DOHH2 (cell line): ENCODE measurements around the gene POTEI.
"Not testable (repeated sequence)": the region's sequence is repeated elsewhere in the genome, so short reads cannot be mapped to it uniquely, and the experiment has no call there.

ENCODE experiments used
- H3F3A ChIP-seq: fragments of 200-600 bp; sonication (generic), shearing (Covaris generic); 2 replicates; pipeline ENCODE4 v1.6.0; 2016; ENCODE audit warnings: antibody characterized with exemption, mild to moderate bottlenecking; ENCODE audit not compliant: control insufficient read depth, insufficient read depth
- H3K27ac ChIP-seq: fragments of 200-600 bp; sonication (generic); 2 replicates; pipeline ENCODE4 v1.5.1; 2014; ENCODE audit warnings: low read depth, mild to moderate bottlenecking, low read length, moderate library complexity
- H3K27me3 ChIP-seq: fragments of 200-600 bp; sonication (generic); 2 replicates; pipeline ENCODE4 v1.6.1; 2014; ENCODE audit warnings: mild to moderate bottlenecking, low read length, mixed read lengths; ENCODE audit not compliant: control insufficient read depth
- H3K36me3 ChIP-seq: fragments of 200-600 bp; sonication (generic); 2 replicates; pipeline ENCODE4 v1.6.1; 2014; ENCODE audit warnings: mild to moderate bottlenecking, low read length, moderate library complexity, mixed read lengths; ENCODE audit not compliant: control insufficient read depth
- H3K4me1 ChIP-seq: fragments of 200-600 bp; sonication (generic); 2 replicates; pipeline ENCODE4 v1.6.1; 2014; ENCODE audit warnings: mild to moderate bottlenecking, low read length, mixed read lengths; ENCODE audit not compliant: control insufficient read depth
- H3K4me2 ChIP-seq: fragments of 200-600 bp; sonication (generic); 2 replicates; pipeline ENCODE4 v1.6.0; 2014; ENCODE audit warnings: mild to moderate bottlenecking, low read length, moderate library complexity
- H3K4me3 ChIP-seq: fragments of 200-600 bp; sonication (generic); 2 replicates; pipeline ENCODE4 v1.5.1; 2014; ENCODE audit warnings: mild to moderate bottlenecking, low read length, mixed read lengths
- H3K79me2 ChIP-seq: fragments of 200-600 bp; sonication (generic); 2 replicates; pipeline ENCODE4 v1.6.1; 2014; ENCODE audit warnings: mild to moderate bottlenecking, low read length, mixed read lengths; ENCODE audit not compliant: control insufficient read depth
- H3K9me2 ChIP-seq: fragments of 200-600 bp; sonication (generic); replicated peaks from 2 replicates; pipeline ENCODE4 v1.6.1; 2014; ENCODE audit warnings: mild to moderate bottlenecking, low read length, mixed read lengths; ENCODE audit not compliant: control insufficient read depth
- H3K9me3 ChIP-seq: fragments of 200-600 bp; sonication (generic); 2 replicates; pipeline ENCODE4 v1.6.1; 2014; ENCODE audit warnings: antibody characterized with exemption, low read length, mixed read lengths; ENCODE audit not compliant: control insufficient read depth, insufficient read depth
- H4K20me1 ChIP-seq: fragments of 200-600 bp; sonication (generic); 2 replicates; pipeline ENCODE4 v1.6.0; 2014; ENCODE audit warnings: low read depth, mild to moderate bottlenecking, antibody characterized with exemption, low read length, moderate library complexity; ENCODE audit not compliant: control insufficient read depth, insufficient read depth
- TF ChIP-seq, protein P1 (sequence below): fragments of 200-600 bp; sonication (generic); IDR thresholded peaks from one replicate; pipeline ENCODE4 v1.5.1; 2014; ENCODE audit warnings: antibody characterized with exemption, mild to moderate bottlenecking, low read depth, low read length; ENCODE audit not compliant: poor library complexity, severe bottlenecking

Gene POTEI

DNA sequence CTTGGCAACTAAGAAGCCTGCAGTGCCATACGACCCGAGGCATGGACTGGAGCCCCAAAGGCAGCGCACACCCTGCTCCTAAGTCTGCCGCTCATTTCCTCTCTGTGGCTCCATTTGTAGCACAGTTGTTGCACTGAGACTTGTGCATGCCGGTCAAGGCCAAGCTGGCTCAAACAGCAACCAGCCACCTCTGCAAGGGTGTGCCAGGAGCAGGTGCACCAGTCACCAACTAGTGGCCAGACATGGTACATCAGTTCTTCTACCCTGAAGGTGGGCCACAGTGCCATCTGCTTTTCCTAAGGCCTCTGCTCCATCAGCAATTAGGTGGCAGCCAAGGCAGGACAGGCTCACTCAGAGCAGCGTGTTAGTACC is 54.4 kb downstream of the POTEI start:
- H3K4me2 ChIP-seq, H3K79me2 ChIP-seq, H3K9me2 ChIP-seq, H3K4me1 ChIP-seq, H3K4me3 ChIP-seq, H3F3A ChIP-seq, H3K27me3 ChIP-seq, H4K20me1 ChIP-seq, H3K9me3 ChIP-seq, H3K36me3 ChIP-seq, H3K27ac ChIP-seq: not testable (repeated sequence)
- TF ChIP-seq, protein P1, sequence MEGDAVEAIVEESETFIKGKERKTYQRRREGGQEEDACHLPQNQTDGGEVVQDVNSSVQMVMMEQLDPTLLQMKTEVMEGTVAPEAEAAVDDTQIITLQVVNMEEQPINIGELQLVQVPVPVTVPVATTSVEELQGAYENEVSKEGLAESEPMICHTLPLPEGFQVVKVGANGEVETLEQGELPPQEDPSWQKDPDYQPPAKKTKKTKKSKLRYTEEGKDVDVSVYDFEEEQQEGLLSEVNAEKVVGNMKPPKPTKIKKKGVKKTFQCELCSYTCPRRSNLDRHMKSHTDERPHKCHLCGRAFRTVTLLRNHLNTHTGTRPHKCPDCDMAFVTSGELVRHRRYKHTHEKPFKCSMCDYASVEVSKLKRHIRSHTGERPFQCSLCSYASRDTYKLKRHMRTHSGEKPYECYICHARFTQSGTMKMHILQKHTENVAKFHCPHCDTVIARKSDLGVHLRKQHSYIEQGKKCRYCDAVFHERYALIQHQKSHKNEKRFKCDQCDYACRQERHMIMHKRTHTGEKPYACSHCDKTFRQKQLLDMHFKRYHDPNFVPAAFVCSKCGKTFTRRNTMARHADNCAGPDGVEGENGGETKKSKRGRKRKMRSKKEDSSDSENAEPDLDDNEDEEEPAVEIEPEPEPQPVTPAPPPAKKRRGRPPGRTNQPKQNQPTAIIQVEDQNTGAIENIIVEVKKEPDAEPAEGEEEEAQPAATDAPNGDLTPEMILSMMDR: peak; percentile 22

DNA sequence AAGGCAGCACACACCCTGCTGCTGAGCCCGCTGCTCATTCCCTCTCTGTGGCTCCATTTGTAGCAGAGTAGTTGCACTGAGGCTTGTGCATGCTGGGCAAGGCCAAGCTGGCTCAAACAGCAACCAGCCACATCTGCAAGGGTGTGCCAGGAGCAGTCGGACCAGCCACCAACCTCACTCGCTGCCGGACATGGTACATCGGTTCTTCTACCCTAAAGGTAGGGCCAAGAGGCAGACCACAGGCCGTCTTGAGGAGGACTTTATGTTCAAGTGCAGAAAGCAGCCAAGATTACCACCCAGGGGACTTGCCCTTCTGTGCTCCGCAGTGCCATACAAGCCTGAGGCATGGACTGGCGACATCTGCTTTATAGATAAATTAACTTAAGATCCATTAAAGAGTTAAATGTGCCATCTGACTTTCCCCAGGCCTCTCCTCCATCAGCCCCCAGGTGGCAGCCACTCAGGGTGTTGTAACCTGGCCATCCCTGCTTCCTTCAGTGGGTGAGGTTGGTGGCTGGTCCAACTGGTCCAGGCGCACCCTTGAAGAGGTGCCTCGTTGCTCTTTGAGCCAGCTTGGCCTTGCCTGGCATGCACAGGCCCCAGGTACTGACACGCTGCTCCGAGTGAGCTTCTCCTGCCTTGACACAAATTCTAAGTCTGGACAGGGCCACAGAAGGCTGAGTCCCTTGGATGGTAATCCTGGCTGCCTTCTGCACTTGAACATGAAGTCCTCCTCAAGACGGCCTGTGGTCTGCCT is 55.0 kb downstream of the POTEI start:
- H3K79me2 ChIP-seq, H3F3A ChIP-seq, H3K36me3 ChIP-seq, H3K9me2 ChIP-seq, H3K4me2 ChIP-seq, H3K27me3 ChIP-seq, H3K27ac ChIP-seq, H3K4me3 ChIP-seq, H3K4me1 ChIP-seq, H4K20me1 ChIP-seq, H3K9me3 ChIP-seq: not testable (repeated sequence)

DNA sequence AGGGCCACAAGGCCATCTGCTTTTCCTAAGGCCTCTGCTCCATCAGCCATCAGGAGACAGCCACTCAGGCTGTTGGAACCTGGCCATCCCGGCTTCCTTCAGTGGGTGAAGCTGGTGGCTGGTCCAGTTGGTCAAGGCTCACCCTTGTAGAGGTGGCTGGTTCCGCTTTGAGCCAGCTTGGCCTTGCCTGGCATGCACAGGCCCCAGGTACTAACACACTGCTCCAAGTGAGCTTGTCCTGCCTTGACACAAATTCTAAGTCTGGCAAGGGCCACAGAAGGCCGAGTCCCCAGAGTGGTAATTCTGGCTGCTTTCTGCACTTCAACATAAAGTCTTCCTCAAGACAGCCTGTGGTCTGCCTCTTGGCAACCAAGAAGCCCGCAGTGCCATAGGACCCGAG is 56.2 kb downstream of the POTEI start:
- H3K27ac ChIP-seq, H3K27me3 ChIP-seq, H3F3A ChIP-seq, H4K20me1 ChIP-seq, H3K9me3 ChIP-seq, H3K79me2 ChIP-seq, H3K4me2 ChIP-seq, H3K36me3 ChIP-seq, H3K4me1 ChIP-seq, H3K9me2 ChIP-seq, H3K4me3 ChIP-seq: not testable (repeated sequence)

DNA sequence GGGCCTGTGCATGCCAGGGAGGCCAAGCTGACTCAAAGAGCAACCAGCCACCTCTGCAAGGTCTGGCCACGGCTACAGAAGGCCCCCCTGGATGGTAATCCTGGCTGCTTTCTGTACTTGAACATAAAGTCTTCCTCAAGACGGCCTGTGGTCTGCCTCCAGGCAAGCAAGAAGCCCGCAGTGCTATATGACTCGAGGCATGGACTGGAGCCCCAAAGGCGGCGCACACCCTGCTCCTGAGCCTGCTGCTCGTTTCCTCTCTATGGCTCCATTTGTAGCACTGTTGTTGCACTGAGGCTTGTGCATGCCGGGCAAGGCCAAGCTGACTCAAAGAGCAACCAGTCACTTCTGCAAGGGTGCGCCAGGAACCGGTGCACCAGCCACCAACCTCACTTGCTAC is 57.3 kb downstream of the POTEI start:
- H3K9me2 ChIP-seq, H4K20me1 ChIP-seq, H3K27me3 ChIP-seq, H3F3A ChIP-seq, H3K36me3 ChIP-seq, H3K4me2 ChIP-seq, H3K4me1 ChIP-seq, H3K9me3 ChIP-seq, H3K27ac ChIP-seq, H3K79me2 ChIP-seq, H3K4me3 ChIP-seq: not testable (repeated sequence)

DNA sequence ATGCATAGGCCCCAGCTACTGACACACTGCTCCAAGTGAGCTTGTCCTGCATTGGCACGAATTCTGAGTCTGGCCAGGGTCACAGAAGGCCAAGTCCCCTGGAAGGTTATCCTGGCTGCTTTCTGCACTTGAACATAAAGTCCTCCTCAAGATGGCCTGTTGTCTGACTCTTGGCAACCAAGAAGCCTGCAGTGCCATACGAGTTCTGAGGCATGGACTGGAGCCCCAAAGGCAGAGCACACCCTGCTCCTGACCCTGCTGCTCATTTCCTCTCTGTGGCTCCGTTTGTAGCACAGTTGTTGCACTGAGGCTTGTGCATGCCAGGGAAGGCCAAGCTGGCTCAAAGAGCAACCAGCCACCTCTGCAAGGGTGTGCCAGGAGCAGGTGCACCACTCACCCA is 57.9 kb downstream of the POTEI start:
- not testable (repeated sequence) for H3K36me3 ChIP-seq, H3K9me3 ChIP-seq, H3K9me2 ChIP-seq, H3K27me3 ChIP-seq, H3K4me1 ChIP-seq, H4K20me1 ChIP-seq, H3F3A ChIP-seq, H3K4me2 ChIP-seq, H3K27ac ChIP-seq, H3K4me3 ChIP-seq, H3K79me2 ChIP-seq

DNA sequence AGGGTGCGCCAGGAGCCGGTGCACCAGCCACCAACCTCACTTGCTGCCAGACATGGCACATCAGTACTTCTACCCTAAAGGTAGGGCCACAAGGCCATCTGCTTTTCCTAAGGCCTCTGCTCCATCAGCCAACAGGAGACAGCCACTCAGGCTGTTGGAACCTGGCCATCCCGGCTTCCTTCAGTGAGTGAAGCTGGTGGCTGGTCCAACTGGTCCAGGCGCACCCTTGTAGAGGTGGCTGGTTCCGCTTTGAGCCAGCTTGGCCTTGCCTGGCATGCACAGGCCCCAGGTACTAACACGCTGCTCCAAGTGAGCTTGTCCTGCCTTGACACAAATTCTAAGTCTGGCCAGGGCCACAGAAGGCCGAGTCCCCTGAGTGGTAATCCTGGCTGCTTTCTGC is 58.8 kb downstream of the POTEI start:
- not testable (repeated sequence) for H4K20me1 ChIP-seq, H3K36me3 ChIP-seq, H3K9me2 ChIP-seq, H3K4me3 ChIP-seq, H3F3A ChIP-seq, H3K9me3 ChIP-seq, H3K27me3 ChIP-seq, H3K4me2 ChIP-seq, H3K79me2 ChIP-seq, H3K27ac ChIP-seq, H3K4me1 ChIP-seq
